Effector CD8-positive, alpha-beta T cell (primary cell): ENCODE measurements around the gene UPK2.
A peak's percentile ranks its signal among the peaks of the same experiment; 100 is the strongest.

ENCODE experiments used
- DNase-seq: peaks from one replicate; lab custom pipeline; 2025; lab: John Stamatoyannopoulos, UW

UPK2 gene

DNA sequence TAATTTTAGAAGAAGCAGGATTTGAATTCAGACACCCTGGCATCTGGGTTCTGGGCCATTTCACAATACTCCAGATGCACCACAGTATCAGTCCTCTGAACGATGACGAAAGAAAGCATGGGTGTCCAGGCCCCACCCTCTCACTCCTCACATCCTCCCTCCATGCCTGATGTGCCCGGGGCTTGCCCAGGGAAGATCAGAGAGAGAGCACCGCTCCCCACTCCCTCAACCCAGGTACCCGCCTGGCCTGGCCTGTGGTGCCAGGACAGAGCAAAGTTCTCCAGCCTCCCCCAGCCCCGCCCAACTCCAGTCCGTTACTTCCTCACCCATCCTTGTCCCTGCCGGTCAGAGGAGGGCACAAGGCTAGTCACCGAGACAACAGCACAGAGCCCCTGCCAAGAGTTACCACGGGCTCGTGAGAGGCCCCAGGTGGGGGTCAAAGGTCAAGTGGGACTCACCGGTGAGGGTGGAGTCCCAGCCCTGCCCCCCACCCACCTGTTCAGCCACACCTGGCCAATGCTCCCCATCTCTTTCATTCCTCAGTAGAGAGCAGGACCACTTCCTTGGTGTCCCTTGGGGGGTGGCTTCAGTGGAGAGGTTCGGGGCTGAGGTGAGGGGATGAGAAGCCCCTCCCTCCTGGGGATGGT is 38.5 kb upstream of the UPK2 start:
- DNase-seq = peak; percentile 53

DNA sequence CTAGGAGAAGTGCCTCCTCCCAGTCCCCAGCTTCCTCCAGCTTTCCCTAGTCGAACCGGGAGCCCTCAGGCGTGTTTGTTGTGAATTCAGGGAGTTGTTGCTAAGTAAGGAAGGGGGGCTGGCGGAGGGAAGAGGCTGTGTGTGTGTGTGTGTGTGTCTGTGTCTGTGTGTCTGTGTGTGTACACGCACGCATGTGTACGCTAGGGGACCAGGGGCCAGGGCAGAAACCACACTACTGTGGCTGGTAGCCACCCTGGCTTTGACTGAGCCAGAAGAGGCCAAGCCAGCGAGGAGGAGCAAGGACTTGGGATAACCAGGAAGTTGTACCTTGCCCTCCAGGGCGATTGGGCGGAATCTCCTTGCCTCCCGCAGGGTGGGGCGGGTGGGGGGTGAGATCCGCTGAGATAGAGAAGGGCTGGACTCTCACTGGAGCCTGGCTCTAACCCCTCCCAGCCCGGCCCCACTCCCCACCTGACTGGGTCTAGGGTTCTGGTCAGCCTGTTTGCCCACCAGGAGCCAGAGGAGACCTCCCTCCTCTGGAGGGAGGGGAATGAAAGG is 37.9 kb upstream of the UPK2 start:
- DNase-seq = no peak

DNA sequence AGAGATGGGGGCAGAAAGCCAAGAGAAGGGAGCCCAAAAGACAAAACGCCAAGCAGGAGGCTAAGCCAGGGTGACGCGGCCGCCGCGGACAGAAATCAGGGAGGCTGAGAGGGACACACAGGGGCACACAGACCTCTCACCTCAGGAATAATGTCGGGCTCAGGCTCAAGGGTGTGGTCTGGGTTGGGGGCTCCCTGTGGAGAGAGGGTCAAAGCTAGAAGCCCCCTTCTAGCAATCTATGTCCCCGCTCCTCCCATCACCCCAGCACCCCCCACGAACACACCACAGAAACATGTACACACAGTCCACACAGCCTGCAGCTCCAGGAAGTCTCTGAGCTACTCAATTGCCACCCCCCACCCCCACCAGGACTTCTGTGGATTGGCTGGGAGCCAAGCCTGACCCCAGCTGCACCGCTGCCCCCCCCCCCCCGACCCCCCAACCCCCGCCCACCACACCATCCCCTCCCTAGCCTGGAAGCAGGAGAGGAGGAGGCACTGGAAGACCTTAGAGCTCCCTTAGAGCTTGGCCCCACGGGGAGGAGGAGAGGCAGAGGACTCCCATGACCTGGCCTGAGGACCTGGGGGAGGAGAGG is 37.3 kb upstream of the UPK2 start:
- DNase-seq = no peak

DNA sequence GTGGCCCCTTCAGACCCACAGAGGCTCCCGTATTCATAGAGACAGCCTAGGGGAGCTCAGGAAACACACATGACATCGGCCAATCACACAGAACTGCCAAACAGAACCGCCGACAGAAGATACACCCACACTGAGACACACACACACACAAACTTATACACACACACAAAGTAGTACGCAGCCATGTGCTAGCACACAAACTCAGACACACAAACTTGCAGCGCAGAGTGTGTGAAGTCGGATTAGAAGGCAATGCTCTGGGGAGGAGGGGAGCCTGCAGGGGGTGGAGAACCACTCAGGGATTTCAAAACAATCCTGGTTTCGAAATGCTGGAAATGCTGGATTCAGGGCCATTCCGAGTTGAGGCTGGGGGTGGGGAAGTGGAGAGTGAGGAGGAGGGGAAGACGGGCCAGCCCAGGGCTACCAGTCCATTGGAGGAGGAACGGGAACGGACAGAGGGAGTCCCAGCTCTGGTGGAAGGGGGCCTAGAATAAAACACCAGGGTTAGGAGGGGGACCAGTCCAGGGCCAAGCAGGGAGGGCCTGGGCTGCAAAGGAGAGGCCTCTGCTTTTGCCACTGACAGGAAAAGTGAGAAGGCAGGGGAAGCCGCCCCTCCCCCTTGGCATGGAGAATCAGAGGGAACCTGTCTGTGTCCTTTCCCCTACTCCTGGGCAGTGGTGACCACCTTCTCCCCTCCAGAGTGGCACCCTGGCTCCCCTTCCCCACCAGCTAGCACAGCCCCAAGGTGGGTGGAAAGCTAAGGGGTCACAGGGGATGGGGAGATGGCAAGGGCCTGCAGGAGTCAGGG is 34.8 kb upstream of the UPK2 start:
- DNase-seq = no peak

DNA sequence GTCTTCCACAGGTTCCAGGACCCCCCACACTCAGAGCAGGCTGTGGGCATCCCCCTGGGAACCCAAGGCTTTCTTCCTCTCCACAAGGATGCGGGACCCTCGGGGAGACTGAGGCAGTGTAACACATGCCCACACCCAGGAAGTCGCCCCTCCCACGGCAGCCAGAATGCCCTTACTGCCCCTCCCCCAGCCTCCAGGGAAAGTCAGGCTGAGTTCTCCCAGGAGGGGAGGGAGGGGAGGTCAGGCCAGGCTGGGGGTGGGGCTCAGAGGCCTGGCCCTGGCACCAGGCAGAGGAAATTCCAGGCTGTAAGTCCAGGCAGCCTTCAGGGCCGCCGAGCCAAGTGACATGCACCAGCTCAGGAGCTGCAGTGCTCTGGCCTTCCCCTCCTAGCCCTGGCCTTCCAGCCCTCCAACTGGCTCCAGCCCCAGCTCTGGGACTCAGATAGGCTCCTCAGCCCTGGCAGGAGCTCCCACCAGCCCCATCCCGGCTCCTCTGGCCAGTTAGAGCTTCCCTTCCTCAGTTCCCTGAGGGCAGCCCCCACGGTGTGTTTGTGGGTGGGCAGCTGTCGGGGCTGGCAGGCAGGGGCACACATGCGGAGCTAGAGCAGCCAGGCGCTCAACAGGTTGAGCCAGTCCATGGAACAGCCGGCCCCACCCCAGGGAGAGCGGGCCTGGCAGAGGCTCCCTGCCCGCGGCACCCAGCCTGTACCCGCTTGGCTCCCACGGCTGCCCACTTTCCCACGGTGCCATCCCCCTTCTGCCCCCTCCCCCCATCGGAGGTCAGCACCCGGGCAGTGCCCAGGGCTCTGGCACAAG is 34.0 kb upstream of the UPK2 start:
- DNase-seq = no peak

DNA sequence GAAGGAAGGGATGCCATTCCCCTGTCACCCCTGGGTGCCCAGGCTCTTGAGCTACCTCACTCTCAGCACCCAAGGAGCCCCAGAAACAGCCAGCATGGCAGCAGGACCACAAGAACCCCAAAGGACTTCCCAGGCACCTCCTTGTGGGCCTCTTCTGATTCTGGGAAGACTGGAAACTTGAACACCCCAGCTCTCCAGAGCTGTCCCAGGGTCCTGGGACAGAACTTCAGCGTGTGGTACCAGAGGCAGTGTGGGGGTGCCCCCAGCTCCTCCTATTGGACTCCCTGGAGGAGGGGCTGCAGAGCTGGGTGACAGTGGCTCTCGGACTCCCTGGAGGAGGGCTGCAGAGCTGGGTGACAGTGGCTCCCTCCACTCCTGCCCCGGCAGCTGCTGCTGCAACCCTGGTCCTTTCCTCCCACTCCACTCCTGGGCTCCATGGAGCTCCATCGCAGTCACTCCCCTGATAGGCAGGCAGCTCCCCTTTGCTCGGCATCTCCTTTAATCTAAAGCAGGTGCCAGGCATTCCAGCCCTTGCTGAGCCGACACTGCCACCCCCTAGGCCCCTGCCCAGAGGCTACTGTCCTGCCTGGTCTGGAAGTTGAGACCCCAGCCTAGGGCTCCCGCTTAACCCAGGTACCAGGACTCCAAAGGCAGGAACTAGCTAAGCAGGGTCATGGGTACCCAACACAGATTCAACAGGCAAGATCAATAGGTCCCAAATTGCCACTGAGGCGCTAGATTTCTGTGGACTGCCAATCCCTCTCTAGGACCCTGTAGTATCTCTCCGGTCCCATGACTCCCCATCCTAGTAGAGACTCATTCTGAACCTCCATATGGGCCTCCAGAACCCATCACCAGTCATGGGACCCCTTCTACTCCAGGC is 33.1 kb upstream of the UPK2 start:
- DNase-seq = no peak

DNA sequence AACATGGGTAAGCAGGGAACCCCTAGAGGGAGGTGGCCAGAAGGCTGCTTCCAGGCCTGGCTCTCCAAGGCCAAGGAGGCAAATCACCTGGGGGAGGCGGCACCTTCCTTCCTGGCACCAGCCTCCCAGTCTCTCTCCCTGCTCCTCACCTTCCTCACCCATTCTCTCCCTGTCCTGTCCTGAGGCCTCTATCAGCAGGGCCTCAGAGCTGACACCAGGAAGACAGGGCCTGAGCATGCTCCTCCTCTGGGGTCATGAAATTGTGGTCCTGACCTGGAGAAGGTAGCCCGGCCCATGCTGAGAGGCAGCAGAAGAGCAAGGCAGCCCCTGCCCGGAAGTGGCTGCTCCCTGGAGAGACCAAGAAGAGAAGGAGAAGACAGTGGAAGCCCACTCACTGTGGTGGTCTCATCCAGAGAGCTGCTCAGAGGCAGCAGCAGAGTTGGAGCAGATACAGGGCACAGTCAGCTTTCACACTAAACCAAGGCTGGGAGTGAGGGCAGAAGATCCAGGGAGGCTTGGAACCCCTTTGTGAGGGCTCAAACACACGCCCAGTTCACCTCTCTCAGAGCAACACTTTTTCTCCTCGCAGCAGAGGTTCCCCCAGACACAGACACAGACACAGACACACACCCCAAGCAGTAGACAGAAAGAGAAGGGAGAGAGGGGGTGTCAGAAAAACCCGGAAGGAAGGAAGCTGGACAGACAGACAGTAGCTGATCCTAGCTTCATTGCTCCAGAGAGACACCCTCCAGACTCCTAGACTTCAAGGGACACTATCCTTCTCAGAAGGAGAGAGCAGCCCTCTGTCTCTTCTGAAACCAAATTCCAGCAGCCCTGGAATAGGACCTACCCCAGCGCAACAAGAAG is 32.1 kb upstream of the UPK2 start:
- DNase-seq = no peak

DNA sequence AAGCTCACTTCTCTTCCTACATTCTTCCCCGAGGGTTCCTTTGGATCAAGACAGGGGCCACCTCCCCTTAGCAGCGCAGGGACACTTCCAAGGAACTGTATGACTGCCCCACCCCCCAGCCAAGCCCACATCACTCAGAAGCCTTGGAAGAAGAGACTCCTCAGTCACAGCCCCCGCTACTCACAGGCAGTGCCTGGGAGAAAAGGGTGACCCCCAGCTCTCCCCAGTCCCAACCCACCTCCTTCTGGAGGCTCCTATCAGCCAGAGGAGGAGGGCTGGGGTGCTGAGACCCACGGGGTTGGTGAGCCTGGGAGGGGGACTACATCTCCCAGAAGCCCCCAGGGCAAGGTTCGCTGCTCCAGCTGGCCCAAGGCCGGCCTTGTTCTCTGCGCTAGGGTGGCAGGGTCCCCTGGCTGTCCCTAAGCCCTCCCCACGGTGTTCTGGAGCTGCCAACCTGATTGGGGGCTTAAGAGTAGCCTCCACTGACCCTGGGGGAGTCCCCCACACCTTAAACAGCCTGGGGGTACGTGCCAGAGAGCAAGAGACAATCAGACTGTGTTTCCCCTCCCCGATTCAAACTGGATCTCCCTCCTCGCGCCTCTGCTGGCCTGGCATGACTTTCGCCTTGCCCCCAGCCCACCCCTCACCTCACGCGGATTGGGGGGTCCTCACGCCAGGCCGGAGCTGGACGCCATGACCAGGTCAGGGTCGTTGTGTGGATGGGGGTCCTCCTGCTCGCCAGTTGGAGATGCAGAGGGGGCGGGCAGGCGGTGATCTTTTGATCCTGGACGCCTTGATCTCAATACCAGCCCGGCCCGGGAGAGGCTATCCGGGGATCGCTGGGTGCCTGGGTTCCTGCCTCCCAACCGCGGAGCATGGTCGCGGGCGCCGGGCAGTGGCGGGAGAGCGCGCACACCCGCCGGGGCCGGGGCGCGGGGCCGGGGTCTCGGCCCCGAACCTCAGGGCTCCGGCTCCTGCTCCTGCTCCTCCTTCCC is 31.2 kb upstream of the UPK2 start:
- DNase-seq = no peak

DNA sequence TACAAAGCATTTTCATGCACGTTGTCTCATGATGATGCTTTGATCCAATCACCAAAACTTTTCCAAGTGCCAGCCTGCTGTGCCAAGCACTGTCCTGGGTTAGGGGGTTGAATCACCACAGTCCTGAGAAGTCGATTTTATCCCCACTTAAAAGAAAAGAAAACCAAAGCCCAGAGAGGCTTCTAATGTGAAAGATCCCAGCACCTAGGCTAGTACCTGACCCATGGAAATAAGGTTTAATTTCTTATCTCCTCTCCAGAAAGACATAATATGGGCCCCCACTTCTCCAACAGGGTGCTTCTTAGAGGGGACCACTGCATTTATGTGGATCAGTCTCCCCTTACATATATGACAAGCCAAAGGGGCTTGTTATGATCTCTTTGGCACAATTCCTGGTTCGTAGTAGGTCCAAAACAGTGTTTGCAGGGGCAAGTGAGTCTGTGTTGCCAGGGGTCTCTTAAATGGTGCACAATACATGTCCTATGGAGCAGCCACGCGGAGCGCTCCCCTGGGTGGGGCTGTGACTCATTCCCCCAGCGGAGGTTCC is 28.5 kb upstream of the UPK2 start:
- DNase-seq = no peak

DNA sequence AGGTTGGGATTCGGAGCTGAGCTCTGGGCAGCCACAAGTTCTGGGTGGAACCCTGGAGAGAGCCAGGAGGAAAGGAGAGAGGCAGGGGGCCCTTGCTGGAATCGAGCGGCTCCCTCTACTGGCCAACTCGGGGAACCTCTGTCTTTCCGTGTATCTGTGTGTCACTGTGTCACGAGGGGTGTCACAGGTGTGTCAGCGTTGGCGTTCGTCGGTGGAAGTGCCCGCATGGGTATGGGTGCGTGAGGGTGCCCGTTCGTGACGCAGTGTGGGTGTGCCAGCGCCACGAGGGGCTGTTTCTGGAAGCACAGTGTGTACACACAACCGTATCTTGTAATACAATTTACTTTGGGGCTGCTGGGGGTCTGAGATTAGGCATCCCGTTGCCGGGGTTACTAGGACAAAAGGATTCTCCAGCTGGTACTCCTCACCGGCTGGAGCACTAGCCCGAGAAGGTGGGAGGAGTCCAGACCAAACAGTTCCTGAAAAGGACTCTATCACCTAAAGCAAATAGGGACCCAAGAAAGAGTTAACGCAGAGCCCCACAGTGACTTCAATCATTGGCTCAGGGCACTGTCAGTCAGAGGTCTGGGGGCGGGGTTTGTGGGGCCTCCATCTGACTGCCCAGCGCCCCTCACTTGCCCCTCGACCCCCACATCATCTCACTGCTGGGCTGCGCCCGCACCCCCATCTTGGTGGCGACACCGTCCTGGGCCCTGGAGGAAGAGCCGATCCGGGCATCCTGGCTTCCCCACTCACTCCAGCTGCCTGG is 27.8 kb upstream of the UPK2 start:
- peak; percentile 91 for DNase-seq

DNA sequence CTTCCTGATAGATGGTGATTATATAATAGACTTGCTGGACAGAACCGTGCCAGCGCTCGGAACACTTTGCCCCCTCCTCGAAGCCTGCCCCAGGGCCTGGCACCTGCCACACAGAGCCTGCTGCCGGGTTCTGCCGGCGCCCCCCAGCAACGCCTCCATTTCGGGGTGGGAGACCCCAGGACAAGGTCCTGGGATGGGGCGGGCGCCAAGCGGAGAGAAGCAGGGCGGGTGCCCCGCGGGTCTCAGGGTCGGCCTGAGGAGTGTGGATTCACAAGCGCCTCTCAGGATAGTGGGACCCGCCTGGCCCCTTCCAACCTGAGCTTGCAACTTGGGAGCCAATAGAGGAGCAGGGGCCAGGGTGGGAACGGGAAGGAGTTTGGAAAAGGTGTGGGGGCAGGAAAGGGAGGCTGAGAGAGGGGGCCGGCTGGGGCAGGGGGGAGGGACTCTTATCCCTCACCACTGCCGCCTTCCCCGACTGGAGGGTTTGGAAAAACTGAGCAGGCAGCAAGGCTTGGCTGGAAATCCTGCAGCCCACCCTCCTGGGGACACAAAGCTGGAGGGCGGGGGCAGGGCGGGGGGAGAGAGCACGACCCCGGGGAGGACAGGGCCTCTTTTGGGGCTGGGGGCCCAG is 27.1 kb upstream of the UPK2 start:
- peak; percentile 57 for DNase-seq

DNA sequence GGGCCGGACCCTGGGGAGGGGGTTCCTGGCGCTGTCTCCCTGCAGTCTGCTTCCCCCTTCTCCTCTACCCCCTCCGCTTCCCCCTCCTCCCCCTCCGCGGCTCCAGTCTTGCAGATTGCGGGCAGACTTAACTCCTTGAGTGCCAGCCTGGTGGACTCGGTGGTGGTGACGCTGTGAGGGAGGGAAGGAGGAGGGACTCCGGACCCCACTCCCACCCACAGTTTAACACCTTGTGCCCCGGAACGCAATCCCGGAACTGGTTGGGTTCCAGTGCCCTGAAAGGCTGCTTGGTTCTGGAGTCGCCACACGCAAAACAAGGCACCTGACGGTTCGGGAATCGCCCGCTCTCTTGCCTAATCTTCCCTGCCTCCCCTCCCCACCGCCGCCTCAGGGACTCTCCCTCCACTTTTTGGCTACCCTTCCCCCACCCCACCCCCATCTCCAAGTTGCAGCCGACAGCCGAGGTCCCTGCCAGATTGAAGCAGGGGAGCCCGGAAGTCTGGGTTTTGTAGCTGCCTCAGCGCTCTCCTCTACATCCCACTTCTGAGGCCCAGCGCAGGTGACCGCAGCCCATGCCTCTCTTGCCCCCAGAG is 26.5 kb upstream of the UPK2 start:
- peak; percentile 75 for DNase-seq

DNA sequence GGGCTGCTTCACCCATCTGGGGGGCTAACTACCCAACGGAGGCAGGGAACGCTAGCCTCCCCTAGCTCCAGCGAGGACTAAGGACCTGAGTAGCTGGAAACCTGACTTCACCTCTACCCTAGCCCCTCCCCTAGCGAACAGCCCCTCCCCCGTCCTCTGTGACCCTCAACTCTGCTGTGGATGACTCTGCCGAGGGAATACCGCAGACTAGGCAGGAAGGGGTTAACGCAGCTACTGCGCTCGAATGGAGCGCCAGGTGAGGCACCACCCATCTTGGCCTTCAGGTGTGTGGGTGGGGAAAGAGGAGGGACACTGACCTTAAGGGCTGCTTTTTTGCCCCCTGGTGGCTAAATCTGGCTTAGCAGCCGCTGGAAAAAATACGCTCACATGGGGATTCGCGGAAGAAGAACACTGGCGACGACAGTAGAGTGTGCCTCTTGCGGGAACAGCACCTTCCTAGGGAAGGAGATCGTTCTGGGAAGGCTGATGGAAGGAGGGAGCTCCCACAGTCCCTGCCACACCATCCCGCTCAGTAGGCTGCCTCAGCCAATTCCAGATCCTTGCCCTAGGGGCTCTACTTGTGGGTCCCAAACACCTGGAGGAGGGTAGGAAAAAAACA is 25.9 kb upstream of the UPK2 start:
- peak; percentile 86 for DNase-seq

DNA sequence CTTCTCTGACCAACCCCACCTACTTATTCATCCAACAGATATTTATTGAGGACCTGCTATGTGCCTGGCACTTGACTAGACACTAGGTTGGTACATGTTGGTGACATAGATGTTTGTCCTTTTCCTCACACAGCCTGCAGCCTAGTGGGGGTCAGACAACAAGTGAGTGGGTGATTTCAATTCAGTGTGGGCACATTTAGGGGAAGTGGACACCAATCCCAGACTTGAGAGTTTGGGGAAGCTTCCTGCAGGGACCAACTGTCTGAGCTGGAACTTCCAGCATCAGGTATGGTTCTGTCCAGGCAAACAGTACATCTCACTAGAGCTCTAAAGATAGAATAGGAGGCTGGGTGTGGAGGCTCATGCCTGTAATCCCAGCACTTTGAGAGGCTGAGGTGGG is 24.5 kb upstream of the UPK2 start:
- no peak for DNase-seq

DNA sequence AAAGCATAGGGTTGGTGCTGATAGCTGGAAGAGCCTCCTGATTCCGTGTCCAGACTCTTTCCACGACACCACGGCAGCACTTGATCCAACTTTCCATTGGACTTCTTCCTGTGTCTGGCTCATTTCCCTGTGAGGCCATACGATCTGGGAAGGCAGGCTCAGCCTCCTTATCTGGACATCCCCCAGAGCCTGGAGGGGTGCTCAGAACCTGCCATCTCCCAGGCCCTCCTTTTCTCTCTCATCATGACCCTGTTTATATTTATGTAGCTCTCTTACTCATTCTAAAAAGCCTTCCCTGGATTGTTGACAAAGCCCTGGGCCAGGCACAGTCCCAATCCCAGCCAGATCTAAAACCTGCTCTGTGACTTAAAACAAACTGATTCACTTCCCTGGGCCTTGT is 22.6 kb upstream of the UPK2 start:
- DNase-seq = no peak

DNA sequence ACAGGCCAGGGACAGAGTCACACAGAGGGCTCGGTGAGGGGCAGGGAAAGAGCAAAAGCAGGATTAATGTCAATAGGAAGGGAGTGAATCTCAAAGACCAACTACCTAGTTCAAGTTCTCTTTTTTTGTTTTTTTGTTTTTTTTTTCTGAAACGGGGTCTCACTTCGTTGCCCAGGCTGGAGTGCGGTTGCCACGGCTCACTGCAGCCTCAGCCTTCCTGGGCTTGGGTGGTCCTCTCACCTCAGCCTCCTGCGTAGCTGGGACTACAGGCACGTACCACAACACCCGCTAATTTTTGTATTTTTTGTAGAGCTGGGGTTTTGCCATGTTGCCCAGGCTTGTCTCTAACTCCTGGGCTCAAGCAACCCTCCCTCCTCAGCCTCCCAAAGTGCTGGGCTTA is 20.7 kb upstream of the UPK2 start:
- DNase-seq = no peak
